ENCODE data around the gene PLK2.
A peak's percentile ranks its signal among the peaks of the same experiment; 100 is the strongest.

The PLK2 gene

GRCh38 chr5:58477760-58478376 lies 18.0 kb upstream of the PLK2 start:
- DNase-seq, result no peak

GRCh38 chr5:58475404-58475803 lies 15.5 kb upstream of the PLK2 start:
- no peak for DNase-seq

GRCh38 chr5:58469896-58470295 lies 10.0 kb upstream of the PLK2 start:
- no peak for DNase-seq

GRCh38 chr5:58466939-58467338 lies 7.1 kb upstream of the PLK2 start:
- peak; percentile 14 for DNase-seq

GRCh38 chr5:58462623-58463230 lies 2.8 kb upstream of the PLK2 start:
- peak; percentile 75 for DNase-seq

- no peak for DNase-seq
Observed at GRCh38 chr5:58462154-58462553, 2.3 kb upstream of the PLK2 start.

GRCh38 chr5:58460732-58461286 lies 923 bp upstream of the PLK2 start:
- peak; percentile 92 for DNase-seq

GRCh38 chr5:58459146-58460001 lies 512 bp downstream of the PLK2 start:
- DNase-seq, result peak; percentile 16

- peak; percentile 17 for DNase-seq
Observed at GRCh38 chr5:58458743-58459145, 1.1 kb downstream of the PLK2 start.

- DNase-seq, result no peak
Observed at GRCh38 chr5:58458141-58458742, 1.6 kb downstream of the PLK2 start.

- no peak for DNase-seq
Observed at GRCh38 chr5:58457050-58457449, 2.8 kb downstream of the PLK2 start.

GRCh38 chr5:58456486-58456885 lies 3.4 kb downstream of the PLK2 start:
- DNase-seq, result no peak

GRCh38 chr5:58456026-58456425 lies 3.9 kb downstream of the PLK2 start:
- DNase-seq, result no peak

- DNase-seq, result no peak
Observed at GRCh38 chr5:58455480-58455879, 4.4 kb downstream of the PLK2 start.

- no peak for DNase-seq
Observed at GRCh38 chr5:58455066-58455465, 4.8 kb downstream of the PLK2 start.

- no peak for DNase-seq
Observed at GRCh38 chr5:58454025-58454424, 5.9 kb downstream of the PLK2 start.

GRCh38 chr5:58453306-58453705 lies 6.6 kb downstream of the PLK2 start:
- no peak for DNase-seq

GRCh38 chr5:58452566-58453258 lies 7.2 kb downstream of the PLK2 start:
- no peak for DNase-seq

GRCh38 chr5:58451732-58452565 lies 7.9 kb downstream of the PLK2 start:
- DNase-seq, result no peak

GRCh38 chr5:58450811-58451629 lies 8.9 kb downstream of the PLK2 start:
- no peak for DNase-seq

- no peak for DNase-seq
Observed at GRCh38 chr5:58450018-58450417, 9.9 kb downstream of the PLK2 start.
